Forelimb muscle (tissue), 1 donor: Measurements from ENCODE around the gene CTRB2. TPM values are rescaled to one million over a fixed set of nuclear protein-coding genes. Genes with fewer than 3 reads are reported as not detected.
"Not testable (repeated sequence)": the region's sequence is repeated elsewhere in the genome, so short reads cannot be mapped to it uniquely, and the experiment has no call there.

ENCODE experiments used
- DNase-seq: peaks from one replicate; pipeline ENCODE4 v3.0.0-alpha.2; 2013; ENCODE audit warnings: low read depth
- polyA plus RNA-seq: library from polyadenylated mRNA; unstranded; fragments of 120-200 nt; gene quantifications from one replicate; pipeline ENCODE4 v1.2.1, GENCODE V29; 2013; ENCODE audit not compliant: insufficient read length

CTRB2 gene
- polyA plus RNA-seq, 1 donor, result not detected

DNA sequence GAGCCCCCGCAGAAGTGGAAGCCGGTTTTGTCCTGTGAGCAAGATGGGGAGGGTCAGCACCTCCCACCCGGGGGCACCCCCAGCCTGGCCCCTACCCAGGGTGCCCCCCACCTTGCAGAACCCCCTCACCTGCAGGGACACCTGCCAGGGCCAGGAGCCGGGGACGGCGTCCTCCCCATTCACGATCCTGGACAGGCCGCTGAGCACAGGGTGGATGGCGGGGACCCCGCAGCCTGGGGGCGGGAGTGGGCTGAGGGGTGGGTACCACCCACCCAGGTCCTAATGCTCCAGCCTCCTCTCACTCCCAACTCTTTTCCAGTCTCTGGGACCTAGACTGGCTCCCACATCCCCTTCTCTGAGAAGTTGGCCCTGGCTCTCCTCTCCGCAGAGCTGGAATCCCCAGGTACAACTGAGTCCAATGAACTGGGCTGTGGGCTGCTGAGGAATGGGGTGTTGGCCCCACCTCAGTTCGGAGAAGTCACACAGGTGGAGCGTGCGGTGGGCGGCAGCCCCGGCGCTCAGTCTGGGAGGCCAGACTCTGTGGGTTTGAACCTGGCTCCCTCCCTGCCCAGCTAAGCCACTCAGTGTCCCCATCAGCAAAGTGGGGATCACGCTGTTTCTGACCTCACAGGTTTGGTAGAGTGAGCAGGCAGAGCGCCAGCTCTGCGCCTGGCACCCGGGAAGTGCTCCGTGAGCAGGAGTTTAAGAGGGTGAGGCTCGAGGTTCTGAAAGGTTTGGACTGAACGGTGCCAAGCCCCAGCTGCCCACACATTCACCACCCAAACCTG, 806 bp downstream of the CTRB2 start:
- DNase-seq, result not testable (repeated sequence)

- not testable (repeated sequence) for DNase-seq
Measured at GRCh38 chr16:75205438-75205837, 1.5 kb downstream of the CTRB2 start.

DNA sequence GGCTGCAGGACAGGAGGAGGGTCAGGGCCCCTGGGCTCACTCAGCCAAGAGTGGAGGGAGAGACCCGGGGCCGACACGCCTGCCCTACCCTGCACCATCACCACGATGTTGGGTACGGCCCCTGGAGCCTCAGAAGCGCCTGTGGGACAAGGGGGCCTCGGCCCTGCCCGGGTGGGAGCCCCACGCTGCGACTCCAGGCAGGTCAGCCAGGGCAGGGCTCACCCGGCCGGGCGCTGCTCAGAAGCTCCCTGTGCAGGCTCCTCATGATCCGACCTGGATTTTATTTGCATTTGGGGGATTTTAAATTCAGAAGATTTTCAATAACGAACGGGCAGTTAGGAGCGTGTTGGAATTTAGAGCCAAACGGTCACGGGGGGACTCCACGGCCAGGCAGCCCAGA, 2.1 kb downstream of the CTRB2 start:
- DNase-seq, result not testable (repeated sequence)

DNA sequence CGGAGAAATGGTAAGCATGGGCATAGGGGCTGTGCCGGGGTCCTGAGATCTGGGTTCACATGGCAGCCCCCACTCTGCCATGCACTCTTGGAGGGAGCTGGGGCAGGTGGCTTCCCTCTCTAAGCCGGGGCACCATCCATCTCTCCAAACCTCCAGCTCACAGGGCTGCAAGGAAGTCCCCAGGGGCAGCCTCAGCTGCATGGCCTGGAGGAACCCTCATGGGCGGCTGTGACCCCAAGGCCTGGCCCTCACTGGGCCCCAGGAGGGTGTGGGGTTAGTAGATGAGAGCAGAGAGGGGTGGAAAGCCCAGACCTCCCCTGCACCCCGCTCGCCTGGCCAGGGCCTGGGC, 2.6 kb downstream of the CTRB2 start:
- DNase-seq, result no peak

GRCh38 chr16:75203667-75204409, 3.1 kb downstream of the CTRB2 start:
- DNase-seq, result no peak

DNA sequence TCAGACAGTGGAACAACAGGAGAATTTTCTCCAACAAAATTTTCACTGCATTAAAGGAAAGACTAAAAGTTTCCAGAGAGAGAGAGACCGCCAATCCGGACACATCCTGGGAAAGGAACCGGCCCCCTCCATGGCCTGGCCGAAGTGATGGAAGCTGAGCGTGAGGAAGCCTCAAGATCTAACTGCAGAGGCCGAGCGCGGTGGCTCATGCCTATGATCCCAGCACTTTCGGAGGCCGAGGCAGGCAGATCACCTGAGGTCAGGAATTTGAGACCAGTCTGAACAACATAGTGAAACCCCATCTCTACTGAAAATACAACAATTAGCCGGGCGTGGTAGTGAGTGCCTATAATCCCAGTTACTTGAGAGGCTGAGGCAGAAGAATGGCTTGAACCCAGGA, 3.9 kb downstream of the CTRB2 start:
- DNase-seq, result no peak

DNA sequence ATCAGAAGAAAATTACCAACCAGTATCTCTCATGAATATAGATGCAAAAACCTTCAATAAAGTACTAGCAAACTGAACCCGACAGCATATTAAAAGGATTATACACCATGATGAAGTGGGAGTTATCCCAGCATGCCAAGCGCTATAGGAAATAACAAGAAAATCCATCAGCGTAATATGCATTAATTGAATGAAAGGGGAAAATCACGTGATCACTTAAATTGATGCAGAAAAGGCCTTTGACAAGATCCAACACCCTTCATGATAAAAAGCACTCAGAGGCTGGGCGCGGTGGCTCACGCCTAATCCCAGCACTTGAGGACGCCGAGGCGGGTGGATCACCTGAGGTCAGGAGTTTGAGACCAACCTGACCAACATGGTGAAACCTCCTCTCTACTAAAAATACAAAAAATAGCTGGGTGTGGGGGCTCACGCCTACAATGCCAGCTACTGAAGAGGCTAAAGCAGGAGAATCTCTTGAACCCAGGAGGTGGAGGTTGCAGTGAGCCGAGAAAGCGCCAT, 4.8 kb downstream of the CTRB2 start:
- DNase-seq, result no peak

- no peak for DNase-seq
Measured at GRCh38 chr16:75198135-75198600, 8.8 kb downstream of the CTRB2 start.

DNA sequence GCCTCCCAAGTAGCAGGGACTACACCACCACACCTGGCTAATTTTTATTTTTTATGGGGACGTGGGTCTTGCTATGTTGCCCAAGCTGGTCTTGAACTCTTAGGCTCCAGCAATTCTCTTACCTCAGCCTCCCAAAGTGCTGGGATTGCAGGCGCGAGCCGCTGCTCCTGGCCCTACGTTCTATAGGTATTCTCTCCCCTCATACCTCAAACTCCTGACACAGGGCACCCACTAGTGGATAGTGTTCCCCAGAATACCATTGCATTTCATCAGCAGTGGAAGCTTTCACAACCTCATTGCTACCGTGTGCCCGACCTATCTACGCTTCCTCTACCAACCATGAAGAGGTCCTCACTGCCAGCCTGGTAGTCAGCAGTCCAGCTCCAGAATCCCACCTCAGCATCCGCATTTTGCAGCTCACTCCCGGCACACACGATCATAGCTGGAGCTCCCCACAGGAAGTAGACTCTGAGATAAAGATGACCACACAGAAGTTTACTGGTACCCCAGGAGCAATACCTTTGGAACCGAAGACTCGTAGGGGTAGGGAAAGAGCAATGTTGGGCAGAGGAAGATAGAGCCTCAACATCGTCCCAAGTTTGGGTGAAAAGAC, 9.3 kb downstream of the CTRB2 start:
- no peak for DNase-seq

DNA sequence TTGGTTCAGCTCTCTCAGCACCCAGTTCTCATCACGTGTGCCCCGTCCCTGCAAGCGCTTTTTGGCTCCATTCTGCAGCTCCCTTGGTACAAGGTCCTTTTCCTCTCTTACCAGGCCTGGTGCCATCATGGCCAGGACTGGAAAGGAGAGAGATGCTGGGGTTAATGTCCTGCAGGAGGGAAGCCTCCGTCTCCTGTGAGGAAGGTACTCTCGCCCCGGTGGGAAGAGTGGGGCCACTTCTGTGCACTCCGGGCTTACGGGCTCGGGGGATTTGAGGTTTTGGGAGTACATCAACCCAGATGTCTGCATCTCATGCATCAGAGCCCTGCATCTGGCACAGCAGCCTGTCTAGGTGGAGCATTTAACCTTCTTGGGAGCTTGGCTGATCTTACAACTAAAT, 10.1 kb downstream of the CTRB2 start:
- DNase-seq, result no peak

- DNase-seq, result no peak
Measured at GRCh38 chr16:75195811-75196790, 10.9 kb downstream of the CTRB2 start.

GRCh38 chr16:75193730-75194444, 13.1 kb downstream of the CTRB2 start:
- no peak for DNase-seq

DNA sequence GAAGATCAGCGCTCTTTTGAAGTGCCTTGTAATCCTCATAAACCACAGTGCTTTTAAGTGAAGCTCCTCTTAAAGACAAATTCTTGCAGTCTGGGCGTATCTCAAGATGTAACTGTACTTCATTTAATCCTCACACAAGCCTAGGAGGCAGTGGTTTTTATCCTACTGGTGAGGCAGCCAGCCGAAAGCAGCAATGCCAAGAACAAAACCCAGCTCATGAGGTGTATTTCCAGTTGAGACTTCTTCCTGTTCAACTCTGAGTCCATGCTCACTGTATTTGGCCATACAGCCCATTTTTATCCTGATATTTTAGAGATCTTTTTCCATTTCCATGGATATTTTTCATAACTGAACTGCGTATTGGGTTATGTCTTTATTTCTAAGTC, 13.7 kb downstream of the CTRB2 start:
- no peak for DNase-seq

DNA sequence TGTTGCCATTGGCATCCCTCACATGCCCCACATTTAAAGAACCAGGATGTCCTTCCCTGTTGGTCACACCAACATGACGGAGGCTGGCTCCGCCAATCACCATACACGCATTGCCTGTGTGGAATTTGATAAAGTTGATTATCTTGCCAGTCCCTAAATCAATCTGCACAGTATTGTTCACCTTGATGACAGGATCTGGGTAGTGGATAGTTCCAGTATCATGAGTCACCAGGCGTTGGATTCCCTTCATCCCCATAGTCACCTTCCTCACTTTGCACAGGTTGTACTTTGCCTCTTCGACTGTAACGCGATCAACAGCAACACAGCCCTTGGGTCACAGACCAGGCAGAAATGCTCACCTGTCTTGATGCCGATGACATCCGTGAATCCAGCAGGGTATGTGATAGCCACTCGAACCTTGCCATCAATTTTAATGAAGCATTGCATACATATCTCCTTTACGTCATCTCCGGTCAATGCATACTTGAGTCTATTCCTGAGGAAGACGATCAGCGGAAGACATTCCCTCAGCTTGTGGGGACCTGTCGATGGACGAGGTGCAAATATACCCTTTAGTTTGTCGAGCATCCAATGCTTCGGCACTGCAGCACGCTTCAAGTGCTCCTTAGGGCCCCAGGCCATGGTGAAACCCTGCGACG, 14.2 kb downstream of the CTRB2 start:
- no peak for DNase-seq

DNA sequence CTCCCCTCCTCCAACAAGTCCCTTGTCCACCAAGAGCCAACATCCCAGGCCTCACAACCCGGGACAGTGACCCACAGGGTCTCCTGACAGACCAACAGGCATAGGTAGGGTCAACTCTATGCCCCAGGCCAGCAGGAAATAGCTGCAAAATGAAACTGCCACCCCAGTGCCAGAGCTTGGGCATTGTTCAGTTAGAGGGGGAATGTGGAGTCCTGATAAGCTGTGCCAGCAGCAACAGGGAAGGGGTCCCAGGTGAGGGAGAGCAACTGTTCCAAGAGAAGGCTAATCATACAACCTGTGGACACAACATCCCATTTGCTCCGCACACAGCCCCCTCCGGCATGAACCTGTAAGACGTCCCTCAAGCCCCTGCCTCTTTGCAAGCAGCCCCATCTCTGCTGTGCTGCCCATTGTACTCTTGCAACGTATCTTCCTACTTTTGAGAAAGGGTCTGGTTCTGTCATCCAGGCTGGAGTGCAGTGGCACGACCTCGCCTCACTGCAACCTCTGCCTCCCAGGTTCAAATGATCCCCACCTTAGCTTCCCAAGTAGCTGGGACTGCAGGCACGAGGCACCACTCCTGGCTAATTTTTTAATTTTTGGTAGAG, 17.2 kb downstream of the CTRB2 start:
- no peak for DNase-seq

GRCh38 chr16:75188832-75189477, 18.0 kb downstream of the CTRB2 start:
- no peak for DNase-seq

- no peak for DNase-seq
Measured at GRCh38 chr16:75181630-75182029, 25.3 kb downstream of the CTRB2 start.

DNA sequence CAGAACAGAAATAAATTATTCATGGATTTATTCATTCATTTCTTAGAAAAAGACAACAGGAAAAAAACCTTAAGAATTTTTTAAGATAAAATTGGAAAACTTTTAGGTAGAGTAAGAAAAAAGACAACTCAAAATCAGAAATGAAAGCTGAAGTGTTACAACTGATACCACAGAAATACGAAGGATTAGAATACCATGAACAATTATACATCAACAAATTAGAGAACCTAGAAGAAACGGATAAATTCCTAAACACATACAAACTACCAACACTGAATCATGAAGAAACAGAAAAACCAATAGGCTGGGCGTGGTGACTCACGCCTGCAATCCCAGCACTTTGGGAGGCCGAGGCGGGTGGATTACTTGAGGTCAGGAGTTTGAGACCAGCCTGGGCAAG, 27.8 kb downstream of the CTRB2 start:
- no peak for DNase-seq

- no peak for DNase-seq
Measured at GRCh38 chr16:75176926-75177325, 30.0 kb downstream of the CTRB2 start.
